Cerebellar cortex (tissue), 1 donor: ENCODE measurements around the gene C17orf78.
A peak's percentile ranks its signal among the peaks of the same experiment; 100 is the strongest.
"Not testable (repeated sequence)": the region's sequence is repeated elsewhere in the genome, so short reads cannot be mapped to it uniquely, and the experiment has no call there.

Experiments used
- DNase-seq: peaks from one replicate; pipeline ENCODE4 v3.0.0-alpha.2; 2015; ENCODE audit warnings: low spot score

Gene C17orf78

DNA sequence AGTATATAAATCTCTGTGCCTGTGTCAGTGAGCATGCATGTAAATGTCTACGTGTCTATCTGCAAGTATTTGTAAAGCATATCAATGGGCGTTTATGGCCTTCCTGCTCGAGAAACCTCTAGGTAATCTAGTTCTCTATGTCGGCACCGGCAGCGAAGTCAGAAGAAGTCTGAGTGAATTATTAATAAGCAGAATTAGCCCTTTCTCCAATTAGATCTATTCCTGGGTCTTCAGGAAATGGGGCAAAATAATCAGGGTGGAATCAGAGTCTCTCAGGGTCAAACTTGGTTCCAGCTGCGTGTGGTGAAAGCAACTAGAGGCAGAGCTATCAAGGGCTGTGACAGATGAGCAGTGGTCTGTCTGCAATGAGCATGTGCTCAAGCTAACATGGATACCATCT, at the start of gene C17orf78:
Gene C17orf78 (plus strand): TSS at position 280 of the 400 bp plus-strand sequence. CDS start 108 bp downstream, at position 388.
- DNase-seq = no peak

DNA sequence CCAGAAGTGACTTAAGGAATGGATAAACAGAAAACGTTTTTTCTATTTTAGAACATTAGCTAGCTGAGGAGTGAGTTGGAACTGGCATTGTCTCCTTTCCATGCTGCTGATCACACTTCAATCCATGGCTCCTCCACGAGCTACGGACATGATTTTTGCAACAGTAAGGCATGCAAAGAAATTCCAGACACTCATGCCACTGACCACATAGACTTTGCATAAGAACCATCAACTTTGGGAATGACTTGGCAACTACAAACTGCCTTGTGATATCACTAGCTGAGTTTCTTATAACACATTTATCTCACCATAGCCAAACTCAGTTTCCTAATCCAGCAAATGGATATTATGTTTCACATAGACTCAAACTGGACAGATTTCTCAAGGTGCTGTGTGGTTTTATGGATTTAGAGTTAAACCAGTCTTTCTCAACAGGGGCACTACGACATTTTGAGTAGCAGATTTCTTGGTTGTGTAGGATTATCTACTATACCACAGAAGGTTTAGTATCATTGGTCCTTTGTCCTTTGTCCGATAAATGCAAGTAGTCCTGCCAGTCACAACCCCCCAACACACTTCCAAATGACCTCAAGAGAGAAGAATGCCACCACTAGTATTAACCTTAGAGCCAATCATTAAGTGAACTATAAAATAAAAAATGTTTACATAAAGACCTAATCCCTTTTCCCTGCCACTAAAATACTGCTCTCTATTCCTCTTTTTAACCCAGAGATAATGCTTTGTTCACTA, 48.3 kb upstream of the C17orf78 start:
- DNase-seq = no peak

DNA sequence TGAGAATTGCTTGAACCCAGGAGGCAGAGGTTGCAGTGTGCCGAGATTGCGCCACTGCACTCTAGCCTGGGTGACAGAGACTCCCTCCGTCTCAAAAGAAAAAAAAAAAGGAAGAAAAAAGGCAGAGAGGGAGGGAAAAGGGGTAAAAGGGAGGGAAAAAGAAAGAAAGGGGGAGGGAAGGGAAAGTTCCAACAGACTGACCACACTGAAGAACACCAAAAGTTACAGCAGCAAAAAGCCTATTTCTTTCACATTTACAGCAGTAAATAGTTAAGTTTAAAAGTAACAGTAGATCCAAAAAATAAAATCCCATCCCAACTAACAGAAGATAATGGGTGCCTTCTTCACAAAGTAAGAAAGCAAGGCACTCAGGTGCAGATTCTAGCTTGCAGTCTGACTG, 36.9 kb upstream of the C17orf78 start:
- no peak for DNase-seq

DNA sequence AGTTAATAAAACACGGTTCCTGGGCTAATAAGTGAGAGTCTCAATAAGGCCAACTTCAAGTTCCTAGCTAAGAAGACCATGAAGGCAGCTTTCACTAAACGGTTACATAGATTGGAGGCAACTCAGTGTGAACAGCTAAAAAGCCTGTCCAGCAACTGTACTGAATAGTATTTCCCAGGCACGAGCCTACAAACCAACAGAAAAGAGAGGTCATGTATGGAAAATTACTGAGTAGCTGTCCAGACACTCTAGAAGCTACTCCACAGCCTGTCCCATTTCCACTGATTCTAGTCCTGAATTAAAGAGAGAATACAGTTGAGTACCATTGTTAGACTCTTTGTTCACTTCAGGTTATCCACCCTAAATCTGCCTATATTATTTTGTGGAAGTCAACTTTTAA, 36.5 kb upstream of the C17orf78 start:
- peak; percentile 38 for DNase-seq

DNA sequence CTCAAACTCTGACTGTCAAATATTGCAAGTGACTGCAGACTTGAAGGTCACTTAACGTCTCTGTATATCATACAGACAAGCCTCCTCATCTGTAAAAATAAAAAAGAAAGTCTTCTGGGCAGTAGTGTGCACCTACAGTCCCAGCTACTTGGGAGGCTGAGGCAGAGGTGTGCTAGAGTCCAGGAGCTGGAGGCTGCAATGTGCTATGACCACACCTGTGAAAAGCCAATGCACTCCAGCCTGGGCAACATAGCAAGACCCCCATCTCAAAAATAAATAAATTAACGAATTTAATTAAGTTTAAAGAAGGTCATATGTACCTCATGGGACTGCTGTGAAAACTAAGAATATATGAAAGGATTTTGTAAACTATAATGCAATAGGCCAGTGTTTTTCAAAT, 35.0 kb upstream of the C17orf78 start:
- no peak for DNase-seq

DNA sequence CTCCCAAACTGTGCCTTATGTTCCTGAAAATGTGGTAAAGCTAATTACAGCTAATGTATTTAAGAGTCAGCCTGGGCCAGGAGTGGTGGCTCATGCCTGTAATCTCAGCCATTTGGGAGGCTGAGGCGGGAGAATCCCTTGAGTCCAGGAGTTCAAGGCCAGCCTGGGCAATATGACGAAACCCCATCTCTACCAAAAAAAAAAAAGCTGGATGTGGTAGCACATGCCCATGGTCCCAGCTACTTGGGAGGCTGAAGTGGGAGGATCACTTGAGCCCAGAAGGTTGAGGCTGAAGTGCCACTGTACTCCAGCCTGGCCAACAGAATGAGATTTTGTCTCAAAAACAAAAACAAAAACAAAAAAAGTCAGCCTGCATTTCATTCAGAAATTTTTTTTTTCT, 33.2 kb upstream of the C17orf78 start:
- no peak for DNase-seq

DNA sequence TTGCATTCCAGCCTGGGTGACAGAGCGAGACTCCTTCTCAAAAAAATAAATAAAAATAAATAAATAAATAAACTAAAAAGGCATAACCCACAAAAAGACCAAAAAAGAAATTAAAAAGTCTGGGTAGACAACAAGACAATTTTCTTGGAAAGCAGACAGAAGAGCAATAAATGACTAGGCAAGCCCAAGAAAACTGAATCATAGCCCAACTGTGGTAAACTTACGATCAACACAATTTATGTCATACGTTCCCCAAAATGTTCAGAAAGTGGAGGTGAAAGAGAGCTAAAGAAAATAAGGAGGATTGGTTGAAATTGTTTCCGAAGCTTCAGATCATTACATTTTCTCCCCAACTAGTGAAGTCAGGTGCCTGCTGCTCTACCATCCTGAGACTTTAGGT, 31.3 kb upstream of the C17orf78 start:
- no peak for DNase-seq

DNA sequence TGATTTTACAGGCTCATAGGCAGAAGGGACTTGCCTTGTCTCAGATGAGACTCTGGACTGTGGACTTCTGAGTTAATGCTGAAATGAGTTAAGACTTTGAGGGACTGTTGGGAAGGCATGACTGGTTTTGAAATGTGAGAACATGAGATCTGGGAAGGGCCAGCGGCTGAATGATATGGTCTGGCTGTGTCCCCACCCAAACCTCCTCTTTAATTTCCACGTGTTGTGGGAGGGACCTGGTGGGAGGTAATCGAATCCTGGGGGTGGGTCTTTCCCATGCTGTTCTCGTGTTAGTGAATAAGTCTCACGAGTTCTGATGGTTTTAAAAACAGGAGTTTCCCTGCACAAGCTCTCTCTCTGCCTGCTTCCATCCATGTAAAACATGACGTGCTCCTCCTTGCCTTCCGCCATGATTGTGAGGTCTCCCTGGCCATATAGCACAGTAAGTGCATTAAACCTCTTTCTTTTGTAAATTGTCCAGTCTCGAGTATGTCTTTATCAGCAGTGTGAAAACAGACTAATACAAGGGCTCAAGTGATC, 28.9 kb upstream of the C17orf78 start:
- not testable (repeated sequence) for DNase-seq

DNA sequence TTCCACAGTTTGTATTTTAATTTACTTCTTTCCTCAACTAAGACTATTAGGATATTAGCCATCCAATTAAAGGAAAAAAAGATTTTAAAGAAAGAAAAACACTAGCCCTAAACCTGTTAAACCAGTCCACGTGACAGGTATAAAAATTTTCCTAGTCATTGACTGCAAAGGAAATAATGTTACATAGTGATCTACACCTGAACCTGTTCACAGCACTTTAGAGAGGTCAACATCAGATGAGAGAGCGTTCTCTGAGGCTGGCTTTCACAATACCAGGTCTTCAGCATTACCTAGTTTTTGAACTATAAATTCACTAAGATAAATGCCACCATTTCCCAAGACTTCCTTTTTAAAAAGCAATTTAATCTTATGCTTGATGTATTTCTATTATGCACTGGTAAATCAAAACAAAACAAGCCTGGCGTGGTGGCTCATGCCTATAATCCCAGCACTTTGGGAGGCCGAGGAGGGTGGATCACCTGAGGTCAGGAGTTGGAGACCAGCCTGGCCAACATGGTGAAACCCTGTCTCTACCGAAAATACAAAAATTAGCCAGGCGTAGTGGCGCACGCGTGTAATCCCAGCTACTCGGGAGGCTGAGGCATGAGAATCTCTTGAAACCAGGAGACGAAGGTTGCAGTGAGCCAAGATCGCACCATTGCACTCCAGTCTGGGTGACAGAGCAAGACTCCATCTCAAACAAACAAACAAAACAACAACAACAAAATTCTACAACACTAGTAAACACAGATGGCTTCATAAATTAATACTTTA, 18.8 kb upstream of the C17orf78 start:
- not testable (repeated sequence) for DNase-seq

DNA sequence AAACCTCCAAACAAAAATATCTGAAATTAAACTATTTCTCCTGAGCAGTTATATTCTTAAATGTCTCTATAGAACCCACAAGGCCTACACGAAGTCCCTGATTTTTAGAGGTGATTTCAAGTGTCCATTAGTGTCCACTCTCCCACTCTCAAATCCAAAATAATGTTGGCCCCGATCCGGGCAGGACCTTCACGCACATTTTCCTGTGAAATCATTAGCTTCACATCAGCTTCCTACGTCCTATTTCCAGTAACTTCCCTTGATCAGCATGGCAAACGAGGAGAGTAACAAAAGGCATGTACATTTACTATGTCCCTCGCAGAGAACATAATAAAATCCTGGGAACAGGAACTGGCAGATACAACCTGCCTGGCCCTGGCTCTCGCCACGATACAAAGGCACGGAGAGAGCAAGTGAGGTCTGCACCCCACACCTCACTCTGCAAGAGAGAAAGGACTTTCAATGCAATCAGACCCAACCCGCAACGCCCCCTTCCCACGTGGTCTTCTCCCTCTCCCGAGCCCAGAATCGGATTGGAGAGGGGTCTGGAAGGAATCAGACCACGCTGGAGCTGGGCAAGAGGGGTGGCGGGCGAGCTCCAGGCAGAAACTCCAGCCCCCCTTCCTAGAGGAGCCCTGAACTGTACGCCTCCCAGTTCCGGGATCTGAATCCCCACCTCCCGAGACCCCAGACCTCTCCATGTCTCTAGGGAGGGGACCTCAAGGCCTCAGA, 17.5 kb upstream of the C17orf78 start:
- peak; percentile 74 for DNase-seq

DNA sequence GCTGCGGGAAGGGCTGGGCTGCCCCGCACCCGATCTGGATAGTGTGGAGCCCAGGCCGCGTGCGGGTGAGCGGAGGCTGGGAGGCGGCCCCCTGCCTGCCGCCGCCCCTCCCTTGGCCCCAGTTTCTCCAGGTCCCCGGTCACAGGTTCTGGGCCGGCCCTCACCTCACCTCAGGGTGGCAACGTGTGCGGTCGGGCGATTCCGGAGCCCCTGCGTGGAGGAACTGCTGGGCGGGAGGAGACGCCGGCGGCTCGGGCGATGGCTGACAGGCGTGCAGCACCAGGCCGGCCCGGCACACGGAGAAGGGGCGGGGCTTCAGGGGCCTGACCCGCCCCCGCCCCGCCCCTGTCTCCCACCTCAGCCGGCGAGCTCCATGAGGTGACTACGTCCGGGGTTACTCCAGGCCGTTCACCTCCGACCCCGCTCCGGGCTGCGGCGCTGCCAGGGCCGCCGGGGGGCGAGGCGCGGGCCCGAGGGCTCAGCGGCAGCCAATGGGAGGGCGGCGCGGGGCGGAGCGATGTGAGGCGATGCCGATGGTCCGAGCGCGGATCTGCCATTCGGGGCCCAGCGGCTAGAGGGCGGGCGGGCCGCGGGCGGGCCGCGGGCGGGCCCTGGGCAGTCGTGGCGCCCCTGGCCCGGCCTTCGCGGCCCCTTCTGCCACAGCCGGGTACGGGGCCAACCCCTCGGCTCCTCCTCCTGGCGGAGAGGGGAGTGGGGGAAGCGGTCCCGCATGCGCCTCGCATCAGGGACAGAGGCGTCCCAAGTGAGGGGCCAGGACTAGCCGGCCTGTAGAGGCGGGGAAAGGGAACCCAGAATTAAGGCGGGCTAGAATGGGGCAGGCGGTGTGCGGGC, 16.7 kb upstream of the C17orf78 start:
- DNase-seq = peak; percentile 90

DNA sequence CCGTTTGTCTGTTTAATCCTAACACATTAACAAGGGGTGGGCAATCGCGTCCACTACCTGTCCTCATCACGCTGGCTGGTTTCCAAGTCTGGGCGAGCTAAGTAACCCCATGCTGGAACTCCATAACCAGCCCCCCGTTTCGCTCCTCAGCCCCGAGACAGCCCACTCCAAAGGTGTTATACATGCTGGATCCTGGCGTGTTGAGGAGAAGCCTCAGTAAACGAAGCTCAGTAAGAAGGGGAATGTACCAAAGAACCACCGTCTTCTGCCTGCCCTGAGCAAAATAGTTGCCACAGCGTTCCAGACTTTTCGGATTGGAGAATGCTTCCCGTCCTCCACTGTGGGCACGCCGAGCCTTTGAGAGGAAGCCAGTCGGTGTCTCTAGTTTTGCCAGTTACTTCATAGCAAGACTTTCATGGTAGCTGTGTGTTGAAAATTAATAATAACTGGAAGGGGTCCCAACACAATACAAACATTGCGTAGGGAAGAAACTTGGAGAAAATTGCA, 16.1 kb upstream of the C17orf78 start:
- DNase-seq = no peak

DNA sequence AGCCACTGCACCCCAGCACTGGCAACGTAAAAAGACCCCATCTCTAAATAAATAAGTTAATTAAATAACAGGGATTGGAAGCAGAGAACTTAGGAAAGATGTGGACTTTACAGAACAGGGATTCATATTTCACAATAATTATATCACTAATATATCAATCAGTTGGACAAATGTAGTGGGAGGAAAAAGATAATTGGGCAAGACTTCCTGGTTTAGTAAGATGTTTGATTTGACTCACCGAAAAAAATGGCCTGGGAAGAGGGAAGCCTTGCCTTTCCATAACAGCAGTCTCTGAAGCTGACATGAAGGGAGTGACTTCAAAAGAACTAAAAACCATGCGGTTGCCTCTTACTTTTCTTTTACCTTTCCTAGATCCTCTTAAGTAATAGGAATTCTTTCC, 15.2 kb upstream of the C17orf78 start:
- DNase-seq = no peak

DNA sequence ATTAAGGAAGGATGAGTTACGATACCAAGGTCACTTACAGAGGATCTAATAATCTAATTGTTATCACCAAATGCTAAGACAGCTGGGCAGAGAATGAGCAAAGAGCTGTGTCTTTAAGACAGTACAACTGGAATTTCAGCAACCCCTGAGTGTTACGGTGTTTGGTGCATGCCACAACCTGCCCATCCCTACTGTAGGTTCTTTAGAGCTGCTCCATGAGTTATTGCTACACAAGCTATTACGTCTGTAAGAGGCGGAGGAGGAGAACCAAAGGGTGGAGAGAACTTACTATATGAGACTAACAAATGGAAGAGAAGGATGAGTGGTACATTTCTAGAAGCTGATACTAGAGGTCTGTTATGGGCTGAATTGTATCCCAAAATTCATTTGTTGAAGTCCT, 14.2 kb upstream of the C17orf78 start:
- peak; percentile 13 for DNase-seq

DNA sequence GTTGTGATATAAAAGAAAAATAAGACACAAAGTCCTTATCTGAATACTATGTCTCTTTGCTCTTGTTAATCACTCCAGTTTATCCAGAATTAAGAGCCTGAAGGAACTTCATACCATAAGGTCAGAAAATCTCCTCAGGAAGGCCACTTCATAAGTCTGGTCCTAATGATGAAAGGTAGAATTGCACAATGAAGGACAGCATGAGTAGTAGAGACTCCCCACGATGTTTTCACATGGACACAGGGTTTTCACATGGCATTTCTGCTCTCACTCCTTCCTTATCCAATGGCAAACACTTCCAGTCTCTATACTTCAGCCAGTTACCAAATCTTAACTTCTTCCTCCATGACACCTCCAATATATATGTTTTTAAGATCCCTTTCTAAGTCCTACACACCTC, 10.2 kb upstream of the C17orf78 start:
- no peak for DNase-seq

DNA sequence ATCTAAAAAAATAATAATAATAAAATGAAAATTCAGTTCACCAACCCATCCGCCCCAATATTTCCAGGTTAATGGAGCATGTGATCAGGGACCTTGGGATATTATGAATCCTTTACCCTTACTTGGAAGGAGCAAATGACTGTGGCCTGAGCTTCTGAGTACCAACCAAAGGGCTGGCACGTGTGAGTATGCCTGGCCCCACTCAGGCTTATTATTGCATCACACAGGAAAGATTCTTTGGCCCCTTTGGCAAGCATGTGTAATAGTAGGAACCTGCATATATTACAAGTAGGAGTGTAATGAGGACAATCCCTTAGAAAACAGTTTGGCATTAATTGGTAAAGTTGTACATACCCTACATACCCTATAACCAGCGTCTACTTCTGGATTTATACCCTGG, 7.2 kb upstream of the C17orf78 start:
- no peak for DNase-seq

DNA sequence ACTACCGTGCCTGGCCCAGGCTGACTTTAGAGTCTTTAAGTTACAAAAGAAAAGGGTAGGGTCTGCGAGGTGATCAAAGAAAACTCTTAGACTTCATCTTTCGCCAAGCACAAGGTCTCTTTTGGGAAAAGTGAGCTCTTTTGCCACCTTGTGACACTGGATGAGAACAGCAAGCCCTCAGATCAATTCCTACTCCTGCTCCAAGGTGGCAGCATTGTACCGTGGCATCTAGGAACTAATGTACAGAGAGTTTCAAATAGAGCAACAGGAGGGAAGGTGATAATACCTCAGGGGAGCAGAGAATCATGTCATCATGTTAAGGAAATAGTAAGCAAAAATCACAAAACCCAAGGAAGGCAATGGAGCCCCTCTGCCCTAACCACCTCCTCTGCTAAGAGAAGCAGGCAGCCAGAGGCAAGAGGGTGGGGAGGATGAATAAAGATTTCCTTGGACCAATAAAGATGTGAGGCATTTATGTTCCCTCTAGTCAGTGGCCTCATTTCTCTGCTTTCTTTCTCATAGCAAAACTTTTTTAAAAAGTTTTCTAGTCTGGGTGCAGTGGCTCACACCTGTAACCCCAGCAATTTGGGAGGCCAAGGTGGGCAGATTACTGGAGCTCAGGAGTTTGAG, 2.1 kb upstream of the C17orf78 start:
- DNase-seq = peak; percentile 91

DNA sequence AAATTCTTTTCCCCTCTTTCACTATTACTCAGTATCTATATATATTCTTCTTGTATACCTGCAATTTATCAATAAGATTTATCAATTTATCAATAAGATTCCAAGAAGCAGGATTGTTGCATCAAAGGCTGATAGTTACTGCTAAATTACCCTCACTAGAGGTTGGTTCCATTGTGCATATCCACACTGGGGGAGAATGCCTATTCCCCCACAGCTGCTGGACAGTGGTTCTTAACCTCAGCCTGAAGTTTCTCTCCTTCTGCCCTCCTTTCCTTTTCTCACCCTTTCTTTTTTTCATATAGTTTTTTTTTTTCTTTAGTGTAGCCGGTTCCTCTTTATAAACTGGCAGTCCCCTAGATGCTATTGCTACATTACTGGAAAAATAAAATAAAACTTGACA, 6.3 kb downstream of the C17orf78 start:
- no peak for DNase-seq

DNA sequence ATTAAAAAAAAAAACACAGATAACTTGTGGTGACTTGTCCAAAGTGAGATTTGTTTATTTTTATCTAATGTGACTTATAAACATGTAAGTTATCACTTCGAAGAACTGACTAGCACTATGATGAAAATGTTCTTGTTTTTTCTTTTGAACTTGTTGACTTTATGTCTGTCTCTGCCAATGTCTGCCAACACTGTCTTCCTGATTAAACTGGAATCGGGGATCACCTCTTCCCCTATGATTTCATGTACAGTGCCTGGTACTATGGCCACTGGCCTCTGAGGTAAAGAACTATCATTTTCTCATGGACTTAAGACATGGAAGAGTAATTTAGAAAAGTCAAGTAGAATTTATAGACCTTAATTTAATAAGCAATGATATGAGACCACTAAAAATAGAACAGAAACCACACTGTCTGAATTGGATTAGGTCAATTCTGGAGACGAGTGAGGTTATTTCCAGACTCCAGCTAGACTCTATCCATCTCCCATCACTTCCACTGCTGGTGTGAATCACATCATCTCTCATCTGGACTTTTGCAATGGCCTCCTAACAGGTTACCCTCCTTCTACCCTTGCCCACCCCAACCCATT, 8.9 kb downstream of the C17orf78 start:
- DNase-seq = no peak

DNA sequence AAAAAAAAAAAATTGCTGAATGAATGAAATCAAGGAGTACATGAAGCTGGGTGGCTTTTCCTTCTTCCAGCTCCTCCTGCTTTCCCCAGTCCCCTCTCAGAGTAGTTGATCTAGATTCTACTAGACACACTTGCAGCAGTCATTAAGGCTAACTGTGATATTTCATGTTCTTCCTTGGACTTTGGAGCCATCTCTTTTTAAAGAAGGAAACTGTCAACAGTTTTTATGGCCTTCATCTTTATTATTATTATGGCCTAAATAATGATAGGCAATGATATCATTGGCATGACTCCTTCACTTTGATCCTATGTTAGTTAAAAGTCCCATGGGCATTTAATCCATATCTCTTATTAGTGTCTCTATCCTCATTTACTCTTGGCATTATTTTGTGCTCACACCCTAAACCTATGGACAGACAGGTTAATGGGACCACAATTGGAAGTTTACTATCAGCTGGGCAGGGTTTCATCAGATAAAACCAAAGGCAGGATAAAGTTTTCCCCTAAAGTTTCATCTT, 9.7 kb downstream of the C17orf78 start:
- DNase-seq = no peak
